Measurements from ENCODE around the gene DOCK8. TPM values are rescaled to one million over a fixed set of nuclear protein-coding genes. Genes with fewer than 3 reads are reported as not detected.

Gene DOCK8
- total RNA-seq, 1 donor from 2014 or later, result 8.3 TPM

DNA sequence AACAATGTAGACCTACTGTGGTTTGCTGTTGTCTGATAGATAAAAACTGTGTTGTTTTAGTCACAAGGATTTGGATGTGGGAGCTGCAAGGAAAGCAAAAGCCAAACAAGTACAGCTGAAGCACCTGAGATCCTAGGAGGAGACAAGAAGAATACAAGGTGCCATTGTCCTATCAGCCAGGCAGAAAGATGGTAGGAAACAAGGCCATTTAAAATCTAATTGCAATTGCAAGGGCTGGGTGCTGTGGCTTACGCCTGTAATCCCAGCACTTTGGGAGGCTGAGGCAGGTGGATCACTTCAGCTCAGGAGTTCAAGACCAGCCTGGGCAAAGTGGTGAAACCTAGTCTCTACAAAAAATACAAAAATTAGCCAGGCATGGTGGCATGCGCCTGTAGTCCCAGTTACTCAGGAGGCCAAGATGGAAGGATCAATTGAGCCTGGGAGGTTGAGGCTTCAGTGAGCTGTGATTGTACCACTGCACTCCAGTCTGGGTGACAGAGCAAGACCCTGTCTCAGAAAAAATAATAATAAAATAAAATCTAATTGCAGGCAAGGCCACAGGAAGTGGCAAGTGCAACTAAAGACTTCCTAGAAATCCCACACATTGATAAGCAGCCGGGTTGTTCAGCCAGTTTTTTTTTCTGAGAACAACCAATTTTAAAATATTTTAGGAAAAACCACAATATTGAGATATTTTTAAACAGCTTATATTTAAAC is 22.6 kb downstream of the DOCK8 start:
- TF ChIP-seq, protein P1, sequence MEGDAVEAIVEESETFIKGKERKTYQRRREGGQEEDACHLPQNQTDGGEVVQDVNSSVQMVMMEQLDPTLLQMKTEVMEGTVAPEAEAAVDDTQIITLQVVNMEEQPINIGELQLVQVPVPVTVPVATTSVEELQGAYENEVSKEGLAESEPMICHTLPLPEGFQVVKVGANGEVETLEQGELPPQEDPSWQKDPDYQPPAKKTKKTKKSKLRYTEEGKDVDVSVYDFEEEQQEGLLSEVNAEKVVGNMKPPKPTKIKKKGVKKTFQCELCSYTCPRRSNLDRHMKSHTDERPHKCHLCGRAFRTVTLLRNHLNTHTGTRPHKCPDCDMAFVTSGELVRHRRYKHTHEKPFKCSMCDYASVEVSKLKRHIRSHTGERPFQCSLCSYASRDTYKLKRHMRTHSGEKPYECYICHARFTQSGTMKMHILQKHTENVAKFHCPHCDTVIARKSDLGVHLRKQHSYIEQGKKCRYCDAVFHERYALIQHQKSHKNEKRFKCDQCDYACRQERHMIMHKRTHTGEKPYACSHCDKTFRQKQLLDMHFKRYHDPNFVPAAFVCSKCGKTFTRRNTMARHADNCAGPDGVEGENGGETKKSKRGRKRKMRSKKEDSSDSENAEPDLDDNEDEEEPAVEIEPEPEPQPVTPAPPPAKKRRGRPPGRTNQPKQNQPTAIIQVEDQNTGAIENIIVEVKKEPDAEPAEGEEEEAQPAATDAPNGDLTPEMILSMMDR (IDR thresholded peaks at IDR 0.05; ENCODE audit: unreplicated experiment), result no peak
- H3K9me3 Mint-ChIP-seq (ENCODE audit: unreplicated experiment), result peaks cover 4% of the 10 kb centered on the region
- DNase-seq (ENCODE audit: low spot score), result no peak
- H3K4me3 Mint-ChIP-seq (ENCODE audit: unreplicated experiment), result no peak overlapping the region
- no peaks in the 10 kb centered on the region for H3K4me1 Mint-ChIP-seq (ENCODE audit: unreplicated experiment)
- peaks cover 5% of the 10 kb centered on the region for H3K27me3 Mint-ChIP-seq (ENCODE audit: unreplicated experiment)
- H3K27ac Mint-ChIP-seq (ENCODE audit: unreplicated experiment), result no peak overlapping the region
- H3K36me3 Mint-ChIP-seq (ENCODE audit: low read depth, unreplicated experiment), result peaks cover 9% of the 10 kb centered on the region

DNA sequence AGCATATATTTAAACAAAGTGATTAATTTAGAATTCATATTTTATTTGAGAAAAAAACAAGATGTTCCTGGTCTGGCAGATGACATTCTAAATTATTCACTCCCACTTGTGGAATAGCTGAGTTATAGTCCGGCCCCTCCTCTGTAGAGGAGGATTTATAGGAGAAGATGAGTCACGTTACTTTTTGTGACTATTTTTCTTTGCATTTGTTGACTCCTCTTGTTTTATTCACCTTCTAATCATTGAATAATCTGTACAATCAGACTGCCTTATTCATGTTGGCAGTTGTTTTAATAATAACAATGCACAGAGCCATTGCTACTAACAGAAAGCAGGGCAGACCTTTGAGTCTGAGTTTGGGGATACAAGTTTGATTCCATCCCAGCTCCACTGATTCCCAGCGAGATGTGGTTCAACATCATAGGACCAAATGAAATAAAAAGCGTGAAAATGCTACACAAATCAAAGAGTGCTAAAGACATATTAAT is 23.2 kb downstream of the DOCK8 start:
- no peak overlapping the region for H3K27ac Mint-ChIP-seq (ENCODE audit: unreplicated experiment)
- TF ChIP-seq, protein P1 (IDR thresholded peaks at IDR 0.05; ENCODE audit: unreplicated experiment), result no peak
- DNase-seq (ENCODE audit: low spot score), result no peak
- peaks cover 5% of the 10 kb centered on the region for H3K27me3 Mint-ChIP-seq (ENCODE audit: unreplicated experiment)
- no peak overlapping the region for H3K4me3 Mint-ChIP-seq (ENCODE audit: unreplicated experiment)
- H3K4me1 Mint-ChIP-seq (ENCODE audit: unreplicated experiment), result no peaks in the 10 kb centered on the region
- peaks cover 4% of the 10 kb centered on the region for H3K9me3 Mint-ChIP-seq (ENCODE audit: unreplicated experiment)
- H3K36me3 Mint-ChIP-seq (ENCODE audit: low read depth, unreplicated experiment), result peaks cover 9% of the 10 kb centered on the region

DNA sequence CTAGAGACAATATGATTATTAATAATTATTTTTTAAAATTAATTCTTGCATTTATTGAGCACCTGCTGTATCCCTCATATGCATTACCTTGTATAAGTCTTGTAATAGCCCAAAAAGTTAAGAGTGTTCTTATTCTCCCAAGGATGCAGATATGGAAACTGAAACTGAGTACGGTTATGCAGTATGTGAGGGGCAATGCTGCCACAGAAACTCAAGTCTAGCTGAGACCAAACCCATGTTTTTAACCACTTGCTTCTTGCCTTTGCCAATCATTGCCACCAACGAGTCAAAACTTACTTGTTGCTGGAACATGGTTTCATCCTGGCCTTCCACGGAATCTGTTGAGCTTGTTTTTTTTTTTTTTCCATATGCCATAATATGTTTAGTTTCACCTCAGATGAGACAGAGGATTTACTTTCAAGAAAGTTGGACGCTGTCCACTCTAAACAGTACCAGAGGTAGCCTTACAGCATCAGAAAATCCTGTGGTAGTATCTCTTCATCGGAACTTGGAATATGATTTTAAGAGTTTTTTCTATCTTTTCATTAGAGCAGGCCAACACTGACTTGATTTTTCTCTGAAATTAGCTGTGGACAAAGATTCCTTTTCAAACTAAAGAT is 27.9 kb downstream of the DOCK8 start:
- no peak overlapping the region for H3K27ac Mint-ChIP-seq (ENCODE audit: unreplicated experiment)
- peaks cover 8% of the 10 kb centered on the region for H3K27me3 Mint-ChIP-seq (ENCODE audit: unreplicated experiment)
- no peak overlapping the region for H3K4me3 Mint-ChIP-seq (ENCODE audit: unreplicated experiment)
- no peak for DNase-seq (ENCODE audit: low spot score)
- H3K36me3 Mint-ChIP-seq (ENCODE audit: low read depth, unreplicated experiment), result no peaks in the 10 kb centered on the region
- H3K9me3 Mint-ChIP-seq (ENCODE audit: unreplicated experiment), result no peaks in the 10 kb centered on the region
- H3K4me1 Mint-ChIP-seq (ENCODE audit: unreplicated experiment), result no peaks in the 10 kb centered on the region
- TF ChIP-seq, protein P1 (IDR thresholded peaks at IDR 0.05; ENCODE audit: unreplicated experiment), result no peak

DNA sequence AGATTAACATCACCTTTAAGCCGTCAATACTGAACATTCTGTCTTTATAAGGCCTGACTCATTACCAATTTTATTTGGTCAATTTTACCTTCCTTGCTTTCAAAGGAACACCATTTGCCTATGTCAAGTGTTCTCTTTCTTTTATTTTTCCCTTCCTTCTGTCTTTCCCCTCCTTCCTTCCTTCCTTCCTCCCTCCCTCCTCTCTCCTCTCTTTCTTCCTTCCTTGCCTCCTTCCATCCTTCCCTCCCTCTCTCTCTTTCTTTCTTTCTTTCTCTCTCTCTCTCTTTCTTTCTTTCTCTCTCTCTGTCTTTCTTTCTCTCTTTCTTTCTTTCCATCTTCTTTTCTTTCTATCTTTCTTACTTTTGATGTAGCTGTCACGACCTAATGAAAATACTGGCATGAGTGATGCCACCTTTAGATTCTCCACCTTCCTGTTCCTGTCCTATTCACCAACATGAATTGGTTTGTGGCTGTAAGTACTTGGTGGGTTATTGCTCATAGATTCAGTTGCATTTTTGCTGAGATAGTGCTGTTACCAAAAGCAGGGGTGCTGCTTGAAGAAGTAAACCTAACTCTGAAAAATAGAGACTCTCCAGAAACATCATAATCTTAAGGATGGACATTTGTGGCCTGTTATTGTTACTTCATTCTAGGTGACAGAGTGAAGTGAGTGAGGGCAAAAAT is 33.8 kb downstream of the DOCK8 start:
- Mint-ChIP-seq H3K4me1 (ENCODE audit: unreplicated experiment) (peaks cover 15% of the 10 kb centered on the region), H3K27me3 (ENCODE audit: unreplicated experiment) (peaks cover 1% of the 10 kb centered on the region), H3K9me3 (ENCODE audit: unreplicated experiment) (no peaks in the 10 kb centered on the region), H3K36me3 (ENCODE audit: low read depth, unreplicated experiment) (no peaks in the 10 kb centered on the region), H3K4me3 (ENCODE audit: unreplicated experiment) (no peak overlapping the region), H3K27ac (ENCODE audit: unreplicated experiment) (no peak overlapping the region)
- DNase-seq (ENCODE audit: low spot score), result no peak
- TF ChIP-seq, protein P1 (IDR thresholded peaks at IDR 0.05; ENCODE audit: unreplicated experiment), result no peak

All from endothelial cell (in vitro differentiated cells).